ENCODE data around the gene CBY3.
"Not testable (repeated sequence)": the region's sequence is repeated elsewhere in the genome, so short reads cannot be mapped to it uniquely, and the experiment has no call there.

The CBY3 gene

GRCh38 chr5:179697993-179698934 lies 17.4 kb upstream of the CBY3 start:
- Histone ChIP-seq H3K4me3 (ENCODE audit: low read depth, low read length) (peak overlapping the region; percentile 87), H3K4me1 (no peaks in the 10 kb centered on the region; the same call in 1 of the 2 replicates), H3K36me3 (peaks cover 19% of the 10 kb centered on the region), H3K27me3 (no peaks in the 10 kb centered on the region), H3K9me3 (no peaks in the 10 kb centered on the region)
- TF ChIP-seq CTCF (IDR thresholded peaks at IDR 0.05; ENCODE audit: low read depth, low read length): no peak
- DNase-seq: peak; percentile 99

- H3K9me3 ChIP-seq, DNase-seq, H3K27me3 ChIP-seq, H3K4me1 ChIP-seq: not testable (repeated sequence)
- peaks cover 16% of the 10 kb centered on the region for H3K36me3 ChIP-seq
- H3K4me3 ChIP-seq (ENCODE audit: low read depth, low read length): peak overlapping the region; percentile 87
Measured at GRCh38 chr5:179697543-179697942, 16.7 kb upstream of the CBY3 start.

- H3K9me3 ChIP-seq: no peaks in the 10 kb centered on the region
- no peaks in the 10 kb centered on the region for H3K27me3 ChIP-seq
- no peaks in the 10 kb centered on the region; the same call in 1 of the 2 replicates for H3K4me1 ChIP-seq
- DNase-seq: no peak
- TF ChIP-seq CTCF (IDR thresholded peaks at IDR 0.05; ENCODE audit: low read depth, low read length): no peak
- peaks cover 14% of the 10 kb centered on the region for H3K36me3 ChIP-seq
- no peak overlapping the region for H3K4me3 ChIP-seq (ENCODE audit: low read depth, low read length)
Measured at GRCh38 chr5:179697108-179697507, 16.3 kb upstream of the CBY3 start.

GRCh38 chr5:179696603-179697002 lies 15.8 kb upstream of the CBY3 start:
- Histone ChIP-seq H3K4me3 (ENCODE audit: low read depth, low read length) (no peak overlapping the region), H3K4me1 (no peaks in the 10 kb centered on the region; the same call in 1 of the 2 replicates), H3K36me3 (peaks cover 11% of the 10 kb centered on the region), H3K9me3 (no peaks in the 10 kb centered on the region), H3K27me3 (no peaks in the 10 kb centered on the region)
- TF ChIP-seq CTCF (IDR thresholded peaks at IDR 0.05; ENCODE audit: low read depth, low read length): no peak
- DNase-seq: no peak

GRCh38 chr5:179694561-179694960 lies 13.7 kb upstream of the CBY3 start:
- Histone ChIP-seq H3K27me3 (no peaks in the 10 kb centered on the region), H3K4me3 (ENCODE audit: low read depth, low read length) (no peak overlapping the region), H3K36me3 (no peaks in the 10 kb centered on the region), H3K9me3 (no peaks in the 10 kb centered on the region; the same call in 1 of the 2 replicates), H3K4me1 (no peaks in the 10 kb centered on the region)
- TF ChIP-seq CTCF (IDR thresholded peaks at IDR 0.05; ENCODE audit: low read depth, low read length): no peak
- no peak for DNase-seq

- not testable (repeated sequence) for H3K4me3 ChIP-seq (ENCODE audit: low read depth, low read length); DNase-seq; H3K9me3 ChIP-seq
Measured at GRCh38 chr5:179689212-179689611, 8.4 kb upstream of the CBY3 start.

More at GRCh38 chr5:179689212-179689611, 8.4 kb upstream of the CBY3 start:
- H3K27me3 ChIP-seq, H3K4me1 ChIP-seq, H3K36me3 ChIP-seq: not testable (repeated sequence)
